Stimulated activated CD8-positive, alpha-beta memory T cell treated with anti-CD3 and anti-CD28 coated beads, Interleukin-7, amount 100 ng/mL, for 24 hours (primary cell): ENCODE measurements around the gene PLCL1.

Experiments
- DNase-seq: peaks from one replicate; pipeline ENCODE4 v3.0.0-alpha.2; 2020; ENCODE audit warnings: low read depth

PLCL1 gene

GRCh38 chr2:197927994-197928393 lies 123.6 kb downstream of the PLCL1 start:
- no peak for DNase-seq

GRCh38 chr2:197929008-197929885 lies 124.9 kb downstream of the PLCL1 start:
- DNase-seq, result no peak

GRCh38 chr2:197929886-197930227 lies 125.5 kb downstream of the PLCL1 start:
- DNase-seq, result no peak

GRCh38 chr2:197930570-197931278 lies 126.3 kb downstream of the PLCL1 start:
- DNase-seq, result no peak

GRCh38 chr2:197931661-197932312 lies 127.4 kb downstream of the PLCL1 start:
- DNase-seq, result no peak

GRCh38 chr2:197932374-197932773 lies 128.0 kb downstream of the PLCL1 start:
- no peak for DNase-seq

GRCh38 chr2:197934261-197934933 lies 130.0 kb downstream of the PLCL1 start:
- DNase-seq, result no peak

GRCh38 chr2:197934934-197935289 lies 130.5 kb downstream of the PLCL1 start:
- DNase-seq, result no peak

- DNase-seq, result no peak
These were observed 133.4 kb downstream of the PLCL1 start for GRCh38 chr2:197937814-197938213.

GRCh38 chr2:197938555-197938954 lies 134.2 kb downstream of the PLCL1 start:
- DNase-seq, result no peak

- no peak for DNase-seq
These were observed 135.4 kb downstream of the PLCL1 start for GRCh38 chr2:197939787-197940186.

- no peak for DNase-seq
These were observed 136.0 kb downstream of the PLCL1 start for GRCh38 chr2:197940382-197940781.

GRCh38 chr2:197941715-197942114 lies 137.3 kb downstream of the PLCL1 start:
- DNase-seq, result no peak

- no peak for DNase-seq
These were observed 139.3 kb downstream of the PLCL1 start for GRCh38 chr2:197943731-197944130.

GRCh38 chr2:197944416-197945096 lies 140.2 kb downstream of the PLCL1 start:
- no peak for DNase-seq

- DNase-seq, result no peak
These were observed 142.2 kb downstream of the PLCL1 start for GRCh38 chr2:197946562-197946961.

- DNase-seq, result no peak
These were observed 142.9 kb downstream of the PLCL1 start for GRCh38 chr2:197947219-197947757.

GRCh38 chr2:197949224-197949623 lies 144.8 kb downstream of the PLCL1 start:
- DNase-seq, result no peak

- DNase-seq, result no peak
These were observed 145.6 kb downstream of the PLCL1 start for GRCh38 chr2:197950006-197950405.

GRCh38 chr2:197950724-197951123 lies 146.3 kb downstream of the PLCL1 start:
- no peak for DNase-seq

GRCh38 chr2:197952540-197953202 lies 148.3 kb downstream of the PLCL1 start:
- no peak for DNase-seq
